Non-pigmented ciliary epithelial cell (primary cell): Measurements from ENCODE around the gene C4orf50.

Experiments
- DNase-seq: peaks from one replicate; pipeline ENCODE4 v3.0.0-alpha.2; 2010; ENCODE audit warnings: low read depth

Gene C4orf50

GRCh38 chr4:6043843-6044242, 25.6 kb upstream of the C4orf50 start:
- no peak for DNase-seq

GRCh38 chr4:6043188-6043587, 25.0 kb upstream of the C4orf50 start:
- no peak for DNase-seq

GRCh38 chr4:6042293-6043063, 24.2 kb upstream of the C4orf50 start:
- DNase-seq, result no peak

- no peak for DNase-seq
Measured at GRCh38 chr4:6041800-6042199, 23.6 kb upstream of the C4orf50 start.

GRCh38 chr4:6038711-6039110, 20.5 kb upstream of the C4orf50 start:
- DNase-seq, result no peak

GRCh38 chr4:6035786-6036185, 17.6 kb upstream of the C4orf50 start:
- DNase-seq, result no peak

- no peak for DNase-seq
Measured at GRCh38 chr4:6033381-6033780, 15.2 kb upstream of the C4orf50 start.

- no peak for DNase-seq
Measured at GRCh38 chr4:6032249-6033244, 14.3 kb upstream of the C4orf50 start.

GRCh38 chr4:6031846-6032245, 13.6 kb upstream of the C4orf50 start:
- no peak for DNase-seq

GRCh38 chr4:6030679-6031078, 12.4 kb upstream of the C4orf50 start:
- no peak for DNase-seq

- no peak for DNase-seq
Measured at GRCh38 chr4:6029254-6029653, 11.0 kb upstream of the C4orf50 start.

- no peak for DNase-seq
Measured at GRCh38 chr4:6028168-6028567, 9.9 kb upstream of the C4orf50 start.

- no peak for DNase-seq
Measured at GRCh38 chr4:6027392-6027791, 9.2 kb upstream of the C4orf50 start.

GRCh38 chr4:6024313-6024960, 6.2 kb upstream of the C4orf50 start:
- DNase-seq, result no peak

- DNase-seq, result no peak
Measured at GRCh38 chr4:6023731-6024130, 5.5 kb upstream of the C4orf50 start.

- no peak for DNase-seq
Measured at GRCh38 chr4:6022607-6023288, 4.5 kb upstream of the C4orf50 start.

- no peak for DNase-seq
Measured at GRCh38 chr4:6021831-6022606, 3.8 kb upstream of the C4orf50 start.

- DNase-seq, result no peak
Measured at GRCh38 chr4:6020613-6021012, 2.4 kb upstream of the C4orf50 start.

- no peak for DNase-seq
Measured at GRCh38 chr4:6019316-6020263, 1.4 kb upstream of the C4orf50 start.

GRCh38 chr4:6017800-6018199, 431 bp downstream of the C4orf50 start:
- DNase-seq, result no peak
